ENCODE data around the gene RNF144B.

DNA sequence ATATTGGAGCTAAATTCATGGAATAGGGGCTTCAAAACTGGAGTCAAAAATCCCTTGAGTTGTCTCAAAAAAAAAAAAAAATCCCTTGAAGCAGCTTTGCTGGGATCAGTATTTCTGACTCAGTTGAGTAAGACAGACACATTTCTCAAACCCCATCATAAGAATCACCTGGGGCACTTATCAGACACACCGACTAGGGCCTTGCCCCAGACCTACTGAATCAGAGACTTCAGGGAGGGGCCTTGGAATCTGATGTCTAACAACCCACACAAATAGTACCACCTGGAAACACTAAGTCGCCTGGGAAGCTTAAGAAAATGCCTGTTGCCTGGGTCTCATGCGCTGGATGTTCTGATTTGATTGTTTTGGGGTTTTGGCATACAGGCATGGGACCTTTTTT lies 44.9 kb upstream of the RNF144B start:
- TF ChIP-seq CREB1 (CRISPR knock-in tag; IDR thresholded peaks at IDR 0.05): no peak
- TF ChIP-seq NR3C1 (CRISPR knock-in tag; conservative IDR thresholded peaks at IDR 0.05; ENCODE audit: low read depth): no peak
- TF ChIP-seq, protein P1, sequence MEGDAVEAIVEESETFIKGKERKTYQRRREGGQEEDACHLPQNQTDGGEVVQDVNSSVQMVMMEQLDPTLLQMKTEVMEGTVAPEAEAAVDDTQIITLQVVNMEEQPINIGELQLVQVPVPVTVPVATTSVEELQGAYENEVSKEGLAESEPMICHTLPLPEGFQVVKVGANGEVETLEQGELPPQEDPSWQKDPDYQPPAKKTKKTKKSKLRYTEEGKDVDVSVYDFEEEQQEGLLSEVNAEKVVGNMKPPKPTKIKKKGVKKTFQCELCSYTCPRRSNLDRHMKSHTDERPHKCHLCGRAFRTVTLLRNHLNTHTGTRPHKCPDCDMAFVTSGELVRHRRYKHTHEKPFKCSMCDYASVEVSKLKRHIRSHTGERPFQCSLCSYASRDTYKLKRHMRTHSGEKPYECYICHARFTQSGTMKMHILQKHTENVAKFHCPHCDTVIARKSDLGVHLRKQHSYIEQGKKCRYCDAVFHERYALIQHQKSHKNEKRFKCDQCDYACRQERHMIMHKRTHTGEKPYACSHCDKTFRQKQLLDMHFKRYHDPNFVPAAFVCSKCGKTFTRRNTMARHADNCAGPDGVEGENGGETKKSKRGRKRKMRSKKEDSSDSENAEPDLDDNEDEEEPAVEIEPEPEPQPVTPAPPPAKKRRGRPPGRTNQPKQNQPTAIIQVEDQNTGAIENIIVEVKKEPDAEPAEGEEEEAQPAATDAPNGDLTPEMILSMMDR (IDR thresholded peaks at IDR 0.05): no peak
- TF ChIP-seq, protein P2, sequence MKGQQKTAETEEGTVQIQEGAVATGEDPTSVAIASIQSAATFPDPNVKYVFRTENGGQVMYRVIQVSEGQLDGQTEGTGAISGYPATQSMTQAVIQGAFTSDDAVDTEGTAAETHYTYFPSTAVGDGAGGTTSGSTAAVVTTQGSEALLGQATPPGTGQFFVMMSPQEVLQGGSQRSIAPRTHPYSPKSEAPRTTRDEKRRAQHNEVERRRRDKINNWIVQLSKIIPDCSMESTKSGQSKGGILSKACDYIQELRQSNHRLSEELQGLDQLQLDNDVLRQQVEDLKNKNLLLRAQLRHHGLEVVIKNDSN (CRISPR knock-in tag; IDR thresholded peaks at IDR 0.05): no peak

Measured in WTC11 (cell line).